Hematopoietic multipotent progenitor cell treated with erythropoietin and hydrocortisone succinate and interleukin-3 and kit ligand, for 15 days (in vitro differentiated cells): ENCODE measurements around the gene FAT3.

Source experiments
- DNase-seq: peaks from one replicate; pipeline ENCODE4 v3.0.0-alpha.2; 2015; ENCODE audit warnings: low spot score

FAT3 gene

DNA sequence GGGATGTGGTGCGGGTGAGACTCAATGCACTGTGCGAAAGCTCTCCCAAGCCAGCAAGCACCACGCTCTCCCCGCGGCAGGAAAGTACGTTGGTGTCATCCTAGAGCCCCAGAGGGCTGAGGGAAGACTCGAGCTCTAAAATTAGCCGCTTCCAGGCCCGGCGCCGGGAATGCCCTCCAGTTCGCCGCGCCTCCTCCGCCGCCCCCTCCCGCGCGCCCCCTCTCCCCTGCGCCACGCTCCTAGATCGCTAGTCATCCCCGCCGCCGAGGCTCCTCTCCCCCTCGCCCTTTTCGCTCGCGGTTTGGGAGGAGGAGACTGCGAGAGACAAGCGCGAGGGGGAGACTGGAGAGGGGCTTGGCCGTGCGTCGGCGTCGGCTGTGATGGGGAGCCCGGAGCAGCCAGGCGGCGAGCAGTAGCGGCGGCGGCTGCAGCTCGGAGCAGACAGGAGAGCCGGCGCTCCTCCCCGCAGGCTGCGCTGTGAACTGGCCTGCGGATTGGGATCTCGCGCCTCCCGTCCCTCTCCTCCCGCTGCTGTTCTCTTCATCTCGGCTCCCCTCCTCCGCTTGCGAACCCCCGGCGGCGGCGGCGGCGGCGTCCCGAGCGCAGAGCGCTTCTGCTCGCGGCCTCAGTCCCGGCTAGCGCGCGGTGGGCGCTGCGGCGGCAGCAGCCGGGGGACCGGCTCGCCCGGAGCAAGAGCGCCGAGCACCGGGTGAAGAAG is at the start of gene FAT3:
Gene FAT3 (plus strand): TSS at position 412 of the 718 bp plus-strand sequence. CDS start 127,295 bp downstream, outside the sequence.
- DNase-seq, result no peak

DNA sequence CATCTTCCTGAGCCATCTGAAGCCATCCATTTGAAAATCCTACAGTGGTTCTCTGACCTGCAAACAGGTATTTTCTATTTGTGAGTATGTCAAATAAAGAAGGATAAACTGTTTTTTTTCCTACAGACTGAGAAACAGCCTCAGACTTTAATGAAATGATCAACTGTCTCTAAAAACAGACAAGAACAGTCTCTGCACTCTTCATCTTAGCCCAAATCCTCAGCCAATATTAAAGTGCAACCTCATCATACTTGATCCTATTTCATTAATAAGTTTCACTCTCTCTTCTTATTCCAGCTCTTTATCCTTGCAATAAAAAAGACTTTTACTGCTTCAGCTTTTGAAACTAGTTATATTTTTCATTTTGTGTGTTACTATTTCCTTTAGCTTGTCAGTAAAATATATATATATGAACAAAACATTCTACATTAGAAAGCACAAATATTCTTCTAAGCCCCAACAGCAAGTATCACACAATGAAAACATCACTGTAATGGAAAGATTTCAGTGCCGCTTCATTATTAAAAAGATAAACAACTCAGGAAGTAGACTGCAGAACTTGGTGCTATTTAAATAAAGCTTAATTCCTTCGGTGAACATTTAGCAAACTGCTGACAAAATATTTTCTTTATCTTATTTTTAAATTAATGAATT is 45.5 kb upstream of the FAT3 start:
- DNase-seq, result no peak

DNA sequence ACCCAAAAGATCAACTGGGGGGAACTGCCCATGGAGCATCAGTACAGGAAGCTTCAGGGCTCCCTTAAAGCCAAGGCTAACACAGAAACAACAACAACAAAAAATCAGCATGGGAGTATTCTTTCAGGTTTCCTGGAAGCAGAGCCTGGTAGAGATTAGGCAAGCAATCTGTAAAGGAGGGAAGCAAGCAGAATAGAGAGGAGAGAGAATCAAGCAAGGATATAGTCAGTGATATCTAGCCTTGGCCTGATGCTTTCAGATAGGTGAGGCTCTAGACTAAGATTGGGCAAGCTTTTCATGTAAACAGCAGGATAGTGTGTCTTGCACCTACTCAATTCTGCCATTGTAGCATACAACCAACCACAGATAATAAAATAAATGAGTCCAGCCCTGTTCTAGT is 44.4 kb upstream of the FAT3 start:
- DNase-seq, result no peak

DNA sequence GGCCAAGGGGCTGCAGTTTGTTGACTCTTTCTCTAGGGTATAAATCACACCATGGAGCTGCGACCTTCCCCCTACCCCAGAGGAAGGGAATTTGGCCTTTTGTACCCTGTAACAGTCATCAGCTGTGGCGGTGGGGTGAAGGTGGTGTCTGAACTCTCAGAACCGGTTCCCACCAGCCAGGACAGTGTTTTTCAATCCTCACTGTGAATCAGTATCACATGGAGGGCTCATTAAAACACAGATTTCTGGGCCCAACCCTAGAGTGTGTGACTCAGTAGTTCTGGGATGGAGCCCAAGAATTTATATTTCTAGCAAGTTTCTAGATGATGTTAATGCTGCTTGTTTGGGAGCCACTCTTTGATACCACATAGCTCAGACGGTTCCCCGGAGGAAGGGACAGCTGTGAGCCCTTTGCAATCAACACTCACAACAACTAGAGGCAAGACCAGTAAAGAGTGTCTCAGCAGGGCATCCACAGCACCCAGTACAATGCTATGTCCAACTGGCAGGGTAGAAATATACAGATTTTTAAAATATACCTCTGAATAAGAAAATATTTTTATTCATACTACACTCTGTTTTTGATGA is 43.9 kb upstream of the FAT3 start:
- no peak for DNase-seq

DNA sequence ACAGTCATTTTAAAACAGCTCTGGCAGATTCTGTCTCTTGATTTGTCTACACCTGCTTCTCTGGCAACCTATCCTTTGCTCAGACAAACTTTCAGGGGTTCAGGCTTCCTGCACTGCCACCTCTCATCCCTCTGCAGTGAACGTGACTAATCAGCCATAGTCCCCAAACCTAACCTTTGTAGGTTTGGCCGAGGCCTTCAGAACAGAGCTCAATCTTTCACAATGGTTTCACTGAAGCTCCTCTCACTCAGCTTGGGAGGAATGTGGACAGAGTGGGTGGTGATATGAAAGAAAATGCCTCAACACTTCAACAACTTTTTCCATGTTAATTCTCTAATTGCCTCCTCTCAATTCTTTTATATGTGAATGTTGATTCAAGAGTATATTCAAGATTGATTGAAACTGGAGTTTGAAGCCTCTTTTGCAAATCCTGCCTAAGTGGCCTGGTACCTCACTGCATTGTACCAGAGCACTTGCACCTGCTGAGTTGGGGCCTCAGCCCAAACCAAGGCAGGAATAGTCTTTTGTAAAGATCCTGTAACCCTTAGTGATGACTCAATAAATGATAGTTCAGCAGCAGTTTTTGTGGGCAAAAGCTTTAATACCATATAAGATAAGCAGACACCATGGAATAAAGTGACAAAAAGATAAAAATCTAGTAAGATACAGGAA is 33.9 kb upstream of the FAT3 start:
- no peak for DNase-seq

DNA sequence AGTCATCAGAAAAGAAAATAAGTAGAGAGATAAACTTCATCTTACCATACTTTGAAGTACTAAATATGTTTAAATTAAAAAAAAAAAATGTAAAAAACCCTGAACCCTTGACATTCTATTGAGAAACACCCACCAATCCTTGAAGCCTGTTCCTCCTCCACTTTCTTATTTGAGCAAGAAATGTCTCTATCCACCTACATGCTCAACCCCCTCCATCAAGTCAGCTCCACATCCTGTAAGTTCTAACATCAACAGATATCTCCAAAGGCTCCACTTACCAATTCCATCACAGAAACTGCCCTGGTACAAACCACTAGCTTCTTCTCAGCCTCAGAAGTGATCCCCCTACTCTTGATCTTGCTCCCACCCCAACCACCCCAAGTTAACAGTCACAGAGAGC is 32.5 kb upstream of the FAT3 start:
- no peak for DNase-seq

DNA sequence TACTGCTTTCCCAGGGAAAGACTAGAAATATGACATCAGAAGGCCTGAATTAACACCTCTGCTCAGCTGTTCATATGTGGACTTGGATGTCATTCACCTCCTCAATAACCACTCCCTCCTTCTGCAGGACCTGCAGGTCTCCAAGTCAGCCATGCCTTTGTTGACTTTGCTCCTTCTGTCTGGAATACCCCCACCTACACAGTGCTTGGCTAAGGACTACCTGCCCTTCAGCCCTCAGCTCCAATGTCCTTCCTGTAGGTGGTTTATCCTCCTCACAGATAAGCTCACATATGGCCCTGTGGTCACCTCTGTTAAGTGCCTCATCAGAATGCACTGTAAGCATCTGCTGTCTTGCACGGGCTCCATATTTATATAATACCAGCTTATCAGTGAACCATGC is 26.4 kb upstream of the FAT3 start:
- DNase-seq, result no peak

DNA sequence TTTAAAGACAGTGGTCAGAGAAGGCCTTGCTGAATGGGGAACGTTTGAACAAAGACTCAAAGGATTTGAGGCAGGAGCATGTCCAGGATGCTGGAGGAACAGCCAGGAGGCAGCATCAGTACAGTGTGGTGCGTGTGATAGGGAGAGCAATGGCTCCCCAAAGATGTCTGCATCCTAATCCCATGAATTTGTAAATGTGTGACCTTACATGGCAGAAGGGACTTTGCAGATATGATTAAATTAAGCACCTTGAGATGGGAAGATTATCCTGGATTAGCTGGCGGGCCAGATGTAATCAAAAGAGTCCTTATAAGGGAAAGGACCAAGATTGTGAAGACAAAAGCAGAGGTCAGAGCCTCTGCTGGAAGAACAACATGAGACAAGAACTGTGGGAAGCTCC is 24.6 kb upstream of the FAT3 start:
- DNase-seq, result no peak

DNA sequence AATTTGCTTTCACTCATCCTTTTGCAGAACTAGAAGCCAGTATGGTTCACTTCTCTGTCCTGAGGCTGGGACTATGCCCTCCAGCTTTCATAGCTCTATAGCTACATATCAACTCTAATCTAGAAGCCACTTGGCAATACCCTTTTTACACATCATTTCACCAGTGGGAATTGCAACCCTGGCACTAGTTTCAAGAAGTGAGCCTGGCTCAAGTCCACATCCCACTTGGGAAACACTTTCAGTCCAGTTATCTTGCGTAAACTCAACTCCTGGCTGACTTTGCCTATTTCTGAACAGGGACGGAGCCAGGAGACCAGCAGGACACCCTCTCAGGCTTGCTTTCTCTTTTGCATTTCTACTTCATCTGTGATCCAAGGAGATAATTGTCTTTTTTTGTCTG is 19.9 kb upstream of the FAT3 start:
- DNase-seq, result no peak

DNA sequence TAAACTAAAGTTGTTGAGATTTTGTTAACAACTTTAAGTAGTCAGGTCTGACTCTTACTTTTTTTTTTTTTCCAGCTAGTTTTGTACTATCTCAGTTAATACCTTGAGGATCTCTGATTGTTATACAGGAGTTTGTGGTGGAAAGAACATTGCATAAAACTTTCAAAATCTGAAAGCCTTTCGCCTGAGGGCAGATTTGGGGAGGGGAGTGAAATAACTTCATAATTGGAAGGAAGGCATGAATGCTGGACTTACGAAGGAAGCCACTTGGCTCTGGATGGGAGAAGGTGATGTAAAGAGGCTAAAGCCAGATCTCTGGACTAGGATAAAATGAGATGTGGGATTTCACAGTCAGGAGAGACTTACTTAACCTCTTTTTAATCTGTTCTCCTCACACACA is 18.2 kb upstream of the FAT3 start:
- no peak for DNase-seq

DNA sequence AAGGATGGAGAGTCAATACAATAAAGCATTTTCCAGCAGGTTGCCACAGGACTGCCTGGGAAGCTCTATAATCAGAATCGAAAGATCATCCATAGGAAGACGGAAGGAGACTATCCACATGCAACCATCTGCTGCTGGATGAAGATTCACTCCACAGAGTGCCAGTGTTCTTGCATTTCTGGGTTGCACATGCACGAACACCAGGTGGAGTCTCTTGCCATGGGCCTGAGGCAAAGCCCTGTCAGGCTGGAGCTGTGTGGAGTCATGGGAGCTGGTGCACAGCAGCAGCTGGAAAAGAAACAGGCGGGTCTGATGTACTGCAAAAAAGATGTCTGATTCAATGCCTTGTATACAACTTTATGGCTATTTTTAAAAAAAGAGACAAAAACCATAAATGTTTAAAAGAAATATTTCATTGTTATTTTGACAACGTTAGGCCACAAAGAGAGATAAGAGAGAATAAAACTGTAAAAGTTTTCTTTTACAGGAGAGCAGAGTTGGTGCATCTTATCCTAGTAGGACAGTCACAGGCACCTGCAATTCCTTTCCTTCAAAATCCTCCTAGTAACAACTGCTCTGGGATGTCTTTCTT is 12.9 kb upstream of the FAT3 start:
- no peak for DNase-seq

DNA sequence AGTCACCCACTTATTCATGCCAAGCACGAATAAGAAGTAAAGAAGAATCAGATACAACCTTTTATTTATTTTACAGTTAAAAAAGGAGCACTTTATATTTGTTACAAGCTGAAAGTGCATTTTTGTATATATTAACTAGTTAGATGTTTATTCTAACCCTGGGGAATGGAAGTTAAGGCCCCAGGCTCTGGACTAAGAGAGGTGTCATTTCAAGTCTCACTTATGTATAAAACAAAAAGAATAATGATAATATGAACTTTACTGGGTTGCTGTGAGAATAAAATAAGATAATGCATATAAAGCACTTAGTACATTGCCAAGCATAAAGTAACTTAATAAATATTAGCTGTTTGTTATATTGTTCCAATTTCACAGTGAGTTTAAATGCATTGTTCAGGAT is 12.1 kb upstream of the FAT3 start:
- DNase-seq, result no peak

DNA sequence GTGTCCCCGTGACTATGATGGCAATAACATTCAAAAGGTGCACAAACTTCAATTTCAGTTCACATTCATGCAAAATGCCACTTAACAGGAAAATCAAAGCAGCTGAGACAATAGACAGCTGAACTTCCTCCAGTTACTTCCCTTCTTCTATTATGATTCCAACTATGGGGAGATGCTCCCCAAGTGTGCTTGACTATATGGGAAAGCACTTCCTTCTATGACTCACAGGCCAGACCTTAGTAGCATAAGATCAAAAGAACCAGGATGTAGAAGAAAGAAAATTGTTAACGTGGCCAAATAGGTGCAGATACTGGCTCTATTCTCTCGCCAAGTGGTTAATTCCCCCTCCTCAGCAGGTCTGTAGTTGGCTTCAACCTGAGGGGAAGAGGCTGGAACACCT is 7.8 kb upstream of the FAT3 start:
- no peak for DNase-seq

DNA sequence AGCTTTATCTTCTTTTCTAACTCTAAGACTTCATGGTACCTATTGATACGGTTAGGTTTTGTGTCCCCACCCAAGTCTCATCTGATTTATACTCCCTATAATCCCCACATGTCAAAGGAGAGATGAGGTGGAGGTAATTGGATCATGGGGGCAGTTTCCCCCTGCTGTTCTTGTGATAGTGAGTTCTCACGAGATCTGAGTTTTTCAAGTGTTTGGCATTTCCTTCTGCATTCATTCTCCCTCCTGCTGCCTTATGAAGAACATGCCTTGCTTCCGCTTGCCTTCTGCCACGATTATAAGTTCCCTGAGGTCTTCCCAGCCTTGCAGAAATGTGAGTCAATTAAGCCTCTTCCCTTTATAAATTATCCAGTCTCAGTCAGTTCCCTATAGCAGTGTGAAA is 5.1 kb upstream of the FAT3 start:
- DNase-seq, result no peak

DNA sequence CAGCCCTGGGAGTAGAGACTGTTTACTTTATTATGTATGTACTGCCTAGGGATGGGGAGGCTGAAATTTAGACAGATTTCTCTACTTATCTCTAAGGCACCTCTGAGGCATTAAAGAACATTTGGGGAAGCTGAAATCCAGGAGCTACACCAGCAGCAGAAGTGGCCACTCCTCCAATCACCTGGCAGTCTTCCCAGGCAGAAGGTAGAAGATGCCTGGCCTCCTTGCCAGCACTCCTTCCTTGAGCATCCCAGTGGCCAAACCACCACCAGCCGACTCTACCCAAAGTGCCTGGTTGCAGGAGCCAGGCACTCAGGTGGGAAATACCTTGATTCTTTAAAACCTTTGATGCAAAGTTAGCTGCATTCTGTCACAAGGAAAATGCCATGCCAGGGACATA is 1.9 kb upstream of the FAT3 start:
- no peak for DNase-seq

DNA sequence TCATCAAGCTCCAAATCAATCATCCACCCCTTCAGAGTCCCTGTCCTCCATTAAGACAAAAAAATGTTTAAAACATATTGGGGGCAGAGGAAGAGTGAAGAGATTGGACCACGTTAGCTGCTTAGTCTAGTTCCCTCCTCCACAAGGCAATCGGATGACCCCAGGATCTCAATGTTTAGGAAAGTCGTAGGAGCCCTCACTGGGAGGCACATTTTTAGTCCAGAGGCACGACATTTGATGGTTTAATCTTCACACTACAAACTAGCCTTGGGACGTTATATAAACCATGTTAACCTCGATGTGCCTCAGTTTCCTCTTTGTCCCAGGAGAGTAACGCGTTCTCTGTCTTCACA is 588 bp upstream of the FAT3 start:
- no peak for DNase-seq

DNA sequence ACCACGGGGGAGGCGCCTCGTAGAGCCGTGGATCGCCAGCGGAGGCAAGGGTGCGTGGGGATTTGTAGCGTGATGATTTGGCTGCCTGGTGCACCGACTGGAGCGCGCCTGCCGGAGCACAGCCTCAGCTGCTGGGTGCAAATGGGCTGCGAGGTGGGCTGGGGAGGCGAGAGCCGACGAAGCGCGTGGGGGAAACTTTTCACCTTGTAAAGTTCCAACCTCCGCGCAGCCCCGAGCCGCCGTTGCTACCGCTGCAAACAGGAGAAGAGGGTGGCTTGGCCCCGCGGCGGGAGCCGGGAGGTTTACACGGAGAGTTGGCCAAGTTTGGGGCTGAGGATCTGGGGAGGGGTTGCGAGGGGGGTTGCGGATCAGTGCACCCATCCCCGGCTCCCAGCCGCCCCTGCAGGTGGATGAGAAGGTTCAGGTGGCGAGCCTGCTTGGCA is 528 bp downstream of the FAT3 start:
- DNase-seq, result no peak

DNA sequence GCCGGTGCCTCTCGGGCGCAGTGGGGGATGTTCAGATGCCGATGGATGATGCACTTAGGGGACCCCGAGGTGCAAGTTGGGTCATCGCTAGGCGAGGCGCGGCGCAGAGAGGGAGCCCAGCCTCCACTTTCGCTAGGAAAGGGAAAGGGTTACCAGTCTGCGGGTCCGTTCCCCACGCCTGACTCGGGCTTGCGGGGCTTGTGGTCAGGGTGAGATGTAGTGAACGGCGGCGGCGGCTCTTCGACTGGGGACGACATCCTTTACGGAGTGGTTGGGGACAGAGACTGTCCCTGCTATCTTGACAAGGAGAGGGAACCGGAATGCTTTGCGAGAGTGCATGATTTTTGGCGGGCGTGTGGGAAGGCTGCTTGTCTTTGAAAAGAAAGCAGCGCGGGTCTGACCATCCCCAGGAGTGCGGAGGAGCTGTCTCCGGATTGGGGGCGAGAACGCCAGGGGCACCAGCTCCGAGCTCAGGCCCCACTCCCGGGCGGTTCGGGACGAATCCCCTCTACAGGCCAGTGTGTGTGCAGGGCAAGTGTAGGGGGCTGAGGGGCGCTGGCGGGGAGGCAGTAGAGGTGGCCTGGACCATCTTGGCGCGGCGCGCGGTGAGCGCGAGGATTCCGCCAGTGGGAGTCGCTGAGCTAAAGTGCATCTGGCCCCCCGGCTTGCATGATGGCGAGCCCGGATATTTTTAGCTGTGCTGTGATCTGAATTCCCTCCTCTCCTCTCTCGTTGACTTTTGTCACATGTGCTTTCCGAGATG is 1.1 kb downstream of the FAT3 start:
- DNase-seq, result no peak

DNA sequence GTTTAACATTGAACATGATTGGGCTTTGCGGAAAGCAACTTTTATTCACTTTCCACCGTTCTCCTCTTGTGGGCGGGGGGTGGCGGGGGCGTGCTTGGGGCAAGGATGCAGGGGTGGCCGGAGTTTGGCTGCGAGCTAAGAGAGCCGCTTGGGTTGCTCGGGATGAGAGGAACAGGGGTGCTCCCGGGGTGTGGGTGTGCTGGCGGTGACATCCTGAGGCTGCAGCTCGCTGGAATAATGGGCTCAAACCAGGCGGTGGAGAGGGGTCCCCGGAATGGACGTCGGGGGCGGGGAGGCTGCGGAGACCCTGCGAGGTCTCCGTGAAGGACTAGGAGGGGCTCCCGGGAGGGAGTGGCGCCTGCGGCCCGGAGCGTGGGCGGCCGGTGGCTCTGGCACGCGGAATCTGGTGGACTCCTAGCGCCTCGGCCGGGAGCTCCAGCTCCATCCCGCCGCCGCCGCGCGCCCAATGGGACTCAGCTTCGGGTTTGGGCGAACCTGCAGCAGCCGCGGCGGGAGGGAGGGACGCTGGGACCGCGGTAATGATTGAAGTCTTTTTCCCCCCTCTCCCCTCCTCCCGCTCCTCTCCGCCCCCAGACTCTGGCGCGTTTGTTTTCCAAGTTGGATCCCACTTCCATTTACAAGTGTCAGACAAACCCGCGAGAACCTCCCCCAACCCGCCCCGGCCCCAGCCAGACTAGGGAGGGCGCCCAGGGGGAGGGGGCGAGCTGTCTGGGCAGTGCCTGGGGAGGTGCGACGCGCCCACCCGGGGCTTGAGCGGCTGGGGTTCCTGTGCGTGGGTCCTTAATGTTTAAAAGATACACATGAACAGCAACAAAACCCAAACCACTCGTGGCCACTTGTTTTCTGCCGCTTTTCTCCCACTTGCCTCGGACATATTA is 2.0 kb downstream of the FAT3 start:
- no peak for DNase-seq

DNA sequence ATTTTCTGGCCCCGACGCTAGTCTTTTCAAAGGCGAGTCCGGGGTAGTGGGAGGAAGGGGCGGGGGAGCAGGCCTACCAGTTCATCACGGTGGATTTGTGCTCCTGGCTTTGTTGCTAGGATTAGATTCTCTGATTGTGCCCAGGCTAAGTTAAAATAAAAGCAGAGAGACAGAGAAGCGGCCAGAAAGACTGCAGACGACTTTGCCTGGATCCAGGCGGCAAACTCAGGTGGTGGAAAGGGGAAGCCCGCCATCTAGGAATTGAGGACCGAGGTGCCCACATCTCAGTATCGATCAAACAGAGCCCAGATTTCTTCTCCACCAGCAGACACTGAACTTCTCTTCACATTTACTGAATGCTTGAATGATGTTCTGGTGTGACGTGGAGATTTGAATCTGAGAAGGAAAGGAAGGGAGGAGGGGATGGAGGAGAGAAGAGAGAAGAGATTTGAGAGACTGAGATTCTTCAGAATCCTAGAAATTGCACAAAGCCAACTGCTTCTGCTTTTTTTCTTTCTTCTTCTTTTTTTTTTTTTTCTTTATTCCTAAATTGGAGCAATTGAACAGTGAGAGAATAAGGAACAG is 2.7 kb downstream of the FAT3 start:
- no peak for DNase-seq
